ENCODE data around the gene MFSD8.
"Not testable (repeated sequence)": the region's sequence is repeated elsewhere in the genome, so short reads cannot be mapped to it uniquely, and the experiment has no call there.

The MFSD8 gene

DNA sequence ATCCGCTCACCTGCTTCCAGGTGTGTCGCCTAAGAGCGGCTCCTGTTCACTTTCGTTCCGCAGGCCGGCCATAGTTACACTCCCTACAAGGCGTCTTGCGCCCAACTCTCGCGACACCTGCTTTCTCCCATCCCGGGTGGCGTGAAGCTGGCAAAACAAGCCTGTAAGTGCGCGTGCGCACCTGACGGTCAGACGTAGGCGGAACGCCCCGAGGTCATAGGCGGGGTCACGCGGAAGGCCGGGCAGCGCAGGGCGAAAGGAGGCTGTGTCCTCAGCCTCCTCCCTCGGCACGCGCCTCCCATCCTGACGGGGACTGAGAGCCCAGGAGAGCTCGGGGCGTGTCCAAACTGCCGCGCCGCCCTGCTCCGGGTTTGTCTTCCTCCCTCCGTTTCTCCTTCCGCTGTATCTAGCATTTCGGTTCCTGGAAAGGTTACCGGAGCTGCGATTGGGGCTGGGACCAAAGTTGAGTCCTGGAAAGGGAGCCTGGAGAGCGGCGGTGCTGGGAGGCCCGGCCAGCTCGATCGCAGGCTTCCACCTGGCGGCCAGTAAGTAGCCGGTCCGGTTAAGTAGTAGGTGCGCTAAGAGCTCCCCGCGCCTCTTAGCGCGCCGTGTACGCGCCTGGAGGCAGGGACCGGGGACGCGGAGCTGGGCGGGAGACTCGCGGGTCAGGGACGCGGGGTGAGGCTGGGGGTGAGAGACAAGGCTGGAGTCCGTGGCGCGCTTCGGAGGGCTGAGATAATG is at the start of gene MFSD8, which contains the start of gene ABHD18:
Gene MFSD8, minus strand, starts transcription at position 112 of the 741 bp plus-strand sequence. Its CDS starts 40 bp downstream, at position 72.
Gene ABHD18, plus strand, starts transcription at position 345 of the 741 bp plus-strand sequence. CDS start 17,550 bp downstream, outside the sequence.
- peak; percentile 99 for DNase-seq

- no peak for DNase-seq
Observed at GRCh38 chr4:128009428-128009827, 44.5 kb upstream of the MFSD8 start.

GRCh38 chr4:128006592-128006991 is 41.6 kb upstream of the MFSD8 start:
- no peak for DNase-seq

GRCh38 chr4:127997534-127998388 is 32.8 kb upstream of the MFSD8 start:
- peak; percentile 47 for DNase-seq

DNA sequence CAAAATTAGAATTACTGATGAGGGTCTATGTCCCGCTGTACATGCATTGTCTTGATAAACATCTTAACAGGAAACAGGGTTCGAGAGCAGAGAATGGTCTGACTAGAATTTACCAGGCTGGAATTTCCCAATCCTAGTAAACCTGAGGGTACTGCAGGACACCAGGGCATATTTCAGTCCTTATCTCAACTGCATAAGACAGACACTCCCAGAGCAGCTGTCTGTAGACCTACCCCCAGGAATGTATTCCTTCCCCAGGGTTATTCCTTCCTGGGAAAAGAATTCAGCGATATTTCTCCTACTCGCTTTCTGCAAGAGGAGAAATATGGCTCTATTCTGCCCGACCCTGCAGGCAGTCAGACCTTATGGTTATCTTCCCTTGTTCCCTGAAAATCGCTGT is 31.5 kb upstream of the MFSD8 start:
- not testable (repeated sequence) for DNase-seq

DNA sequence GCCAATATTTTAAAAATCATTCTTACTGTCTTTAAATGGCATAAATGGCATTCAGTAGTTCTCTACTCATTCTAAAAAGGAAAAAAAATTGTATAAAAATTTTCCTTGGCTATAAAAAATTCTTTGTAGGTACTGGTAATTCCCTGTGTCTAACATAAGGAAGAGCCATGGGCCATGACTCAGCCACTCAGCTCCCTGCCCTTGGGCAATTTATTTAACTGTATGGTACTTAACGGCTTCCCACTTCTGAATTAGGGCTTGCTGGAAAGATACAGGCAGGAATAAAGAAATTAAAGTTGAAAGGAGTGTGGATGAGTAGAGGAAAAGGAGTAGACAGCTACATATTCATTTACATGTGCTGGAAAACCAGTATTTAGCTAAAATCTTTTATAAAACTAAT is 30.8 kb upstream of the MFSD8 start:
- no peak for DNase-seq

DNA sequence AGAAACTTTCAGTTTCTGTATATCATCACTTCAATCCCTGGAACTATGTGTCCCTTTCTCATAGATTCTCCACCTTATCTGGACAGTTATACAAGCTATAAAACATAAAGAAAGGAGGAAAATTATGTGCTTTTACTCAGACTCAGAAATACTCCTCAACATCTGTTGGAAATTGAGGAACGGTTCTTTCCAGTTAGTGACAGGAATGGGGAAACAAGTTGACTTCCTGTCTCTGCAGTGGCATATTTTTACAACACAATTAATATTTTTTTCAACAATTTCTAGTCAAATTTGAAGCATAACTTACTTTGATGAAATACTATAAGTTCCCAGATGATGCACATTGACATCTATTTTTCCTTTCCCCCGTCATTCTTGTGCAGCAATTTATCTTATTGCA is 28.2 kb upstream of the MFSD8 start:
- DNase-seq: no peak

DNA sequence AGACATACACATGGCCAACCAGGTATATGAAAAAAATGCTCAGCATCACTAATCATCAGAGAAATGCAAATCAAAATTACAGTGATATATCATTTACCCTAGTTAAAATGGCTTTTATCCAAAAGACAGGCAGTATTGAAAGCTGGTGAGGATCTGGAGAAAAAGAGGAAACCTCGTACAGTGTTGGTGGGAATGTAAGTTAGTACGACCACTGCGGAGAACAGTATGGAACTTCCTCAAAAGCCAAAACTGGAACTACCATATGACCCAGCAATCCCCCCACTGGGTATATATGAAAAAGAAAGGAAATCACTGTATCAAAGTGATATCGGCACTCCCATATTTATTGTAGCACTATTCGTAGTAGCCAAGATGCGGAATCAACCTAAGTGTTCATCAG is 23.7 kb upstream of the MFSD8 start:
- DNase-seq: no peak

DNA sequence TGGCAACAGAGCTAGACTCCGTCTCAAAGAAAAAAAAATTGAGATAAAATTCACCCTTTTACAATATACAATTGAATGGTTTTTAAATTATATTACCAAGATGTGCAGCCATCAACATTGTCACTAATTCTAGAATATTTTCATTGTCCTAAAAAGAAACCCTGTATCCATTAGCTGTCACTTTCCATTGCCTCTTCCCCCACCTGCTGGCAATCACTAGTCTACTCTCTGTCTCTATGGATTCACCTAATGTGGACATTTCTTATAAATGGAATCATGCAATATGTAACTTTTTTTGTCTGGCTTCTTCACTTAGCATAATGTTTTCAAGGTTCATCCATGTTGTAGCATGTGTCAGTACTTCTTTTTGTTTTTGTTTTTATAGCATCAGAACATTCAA is 21.0 kb upstream of the MFSD8 start:
- no peak for DNase-seq

GRCh38 chr4:127982445-127982844 is 17.5 kb upstream of the MFSD8 start:
- DNase-seq: no peak

- DNase-seq: no peak
Observed at GRCh38 chr4:127978930-127979329, 14.0 kb upstream of the MFSD8 start.

DNA sequence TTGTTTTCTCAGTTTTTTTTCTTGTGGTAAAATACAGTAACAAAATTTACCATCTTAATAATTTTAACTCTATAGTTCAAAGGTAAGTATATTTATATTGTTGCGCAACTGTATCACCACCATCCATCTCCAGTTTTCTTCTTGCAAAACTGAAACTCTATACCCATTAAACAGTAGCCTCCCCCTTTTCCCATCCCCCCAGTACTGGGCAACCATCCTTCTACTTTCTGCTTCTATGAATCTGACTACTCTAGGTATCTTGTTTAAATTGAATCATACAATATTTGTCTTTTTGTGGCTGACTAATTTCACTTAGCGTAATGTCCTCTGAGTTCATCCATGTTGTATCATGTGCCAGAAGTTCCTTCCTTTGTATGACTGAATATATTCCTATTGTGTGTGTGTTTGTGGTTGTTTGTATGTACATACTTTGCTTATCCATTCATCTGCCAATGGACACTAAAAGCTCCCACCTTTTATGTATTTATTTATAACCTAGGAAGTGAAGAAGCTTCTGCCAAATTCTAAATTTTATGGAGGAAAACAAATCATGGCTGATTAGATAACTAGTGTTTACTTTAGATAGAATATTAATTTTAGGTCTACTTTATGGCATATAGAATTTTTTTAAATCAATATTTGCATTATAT is 10.3 kb upstream of the MFSD8 start:
- no peak for DNase-seq

GRCh38 chr4:127970925-127971324 is 6.0 kb upstream of the MFSD8 start:
- DNase-seq: not testable (repeated sequence)

DNA sequence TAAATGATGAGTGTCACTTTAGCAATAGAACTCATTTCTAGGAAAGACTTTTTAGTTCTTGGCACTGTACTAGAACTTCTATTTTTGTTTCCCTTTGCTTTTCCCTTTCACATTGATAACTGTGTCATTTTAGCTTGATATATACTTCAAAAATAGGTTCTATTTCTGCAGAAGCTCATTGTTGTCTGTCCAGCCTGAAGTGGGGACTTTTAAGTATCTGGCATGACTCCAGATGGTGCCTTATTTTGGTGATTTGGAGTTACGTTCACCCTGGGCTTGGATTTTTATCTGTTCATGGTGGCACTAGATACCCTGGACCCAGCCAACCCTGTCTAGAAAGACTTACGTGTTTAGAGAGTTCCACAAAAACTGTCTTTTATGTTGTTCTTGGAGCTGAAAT is 3.6 kb upstream of the MFSD8 start:
- DNase-seq: no peak

GRCh38 chr4:127967141-127967775 is 2.3 kb upstream of the MFSD8 start:
- DNase-seq: no peak

DNA sequence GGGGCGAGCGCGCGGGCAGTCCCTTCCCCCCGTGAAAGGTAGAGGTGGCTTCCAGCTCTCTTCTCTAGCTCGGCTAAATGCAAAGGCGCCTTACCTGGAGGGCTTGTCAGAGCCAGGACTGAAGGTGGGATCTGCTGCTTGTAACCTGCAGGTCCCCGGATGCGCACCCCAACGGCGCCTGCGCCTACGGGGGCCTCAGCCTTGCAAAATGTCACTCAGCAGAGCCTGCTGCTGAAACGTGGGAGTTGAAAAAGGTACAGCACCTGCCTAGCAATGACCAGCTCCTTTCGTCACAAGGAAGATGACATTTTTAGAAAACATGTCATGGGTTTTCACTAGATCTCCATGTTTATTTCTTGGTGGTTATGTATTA is 816 bp upstream of the MFSD8 start:
- peak; percentile 83 for DNase-seq

GRCh38 chr4:127964426-127965061 is 429 bp downstream of the MFSD8 start:
- DNase-seq: peak; percentile 30

GRCh38 chr4:127963633-127964398 is 1.2 kb downstream of the MFSD8 start:
- peak; percentile 12 for DNase-seq

DNA sequence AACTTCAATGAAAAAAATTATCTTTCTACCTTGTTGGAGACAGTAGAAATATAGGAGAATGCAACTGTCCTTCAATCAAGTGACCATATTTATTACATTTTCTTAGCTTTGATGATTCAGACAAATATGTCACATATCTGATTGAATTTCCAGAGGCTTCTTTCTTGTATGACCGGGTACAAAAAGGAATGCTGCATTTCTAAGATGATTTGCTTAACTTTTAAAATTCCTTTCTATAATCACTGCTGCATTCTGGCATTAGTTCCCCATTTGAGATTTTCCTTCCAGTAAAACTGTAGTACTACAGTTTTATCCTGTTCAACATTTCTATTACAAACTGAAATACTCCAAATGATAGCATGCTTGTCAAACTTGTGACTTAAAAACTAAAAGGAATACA is 5.2 kb downstream of the MFSD8 start:
- DNase-seq: no peak

DNA sequence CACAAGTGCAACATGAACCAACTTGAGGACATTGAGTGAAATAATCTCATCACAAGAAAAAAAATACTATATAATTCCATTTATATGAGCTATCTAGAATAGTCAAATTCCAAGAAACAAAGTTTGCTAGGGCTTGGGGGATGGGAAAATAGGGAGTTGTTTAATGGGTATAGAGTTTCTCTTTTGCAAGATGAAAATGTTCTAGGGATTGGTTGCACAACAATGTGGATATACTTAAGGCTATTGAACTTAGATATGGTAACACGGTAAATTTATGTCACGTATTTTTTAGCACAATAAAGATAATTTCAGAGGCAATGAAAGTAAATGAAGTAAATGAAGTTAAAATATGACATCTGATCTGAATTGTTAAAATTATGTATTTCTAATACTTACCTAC is 7.9 kb downstream of the MFSD8 start:
- no peak for DNase-seq

- DNase-seq: no peak
Observed at GRCh38 chr4:127936974-127937373, 28.0 kb downstream of the MFSD8 start.

GRCh38 chr4:127931836-127932235 is 33.1 kb downstream of the MFSD8 start:
- not testable (repeated sequence) for DNase-seq
